IMR-90 (cell line): ENCODE data around the gene ITPRID1. TPM values are rescaled to one million over a fixed set of nuclear protein-coding genes. Genes with fewer than 3 reads are reported as not detected.

Source experiments
- ATAC-seq: fragments of 200-7000 bp; cut with Tn5 transposase; 2 replicates; pipeline ENCODE4 v1.9.1; 2020; ENCODE audit warnings: low read depth, mild to moderate bottlenecking, moderate library complexity
- BruUV-seq: library from RNA; stranded (reverse); fragments of 400-500 nt; replicated peaks from 2 replicates; lab custom pipeline; 2021; lab: Mats Ljungman, UMichigan
- CTCF ChIA-PET: fragments of 300-600 bp; formaldehyde crosslinking; extraction: SDS; loops from one replicate; lab custom pipeline; 2021; ENCODE audit warnings: antibody characterized with exemption; lab: Yijun Ruan, JAX
- POLR2A ChIA-PET: fragments of 300-600 bp; sonication (Branson Sonifier 250); formaldehyde crosslinking; loops from one replicate; lab custom pipeline; 2022; ENCODE audit warnings: antibody characterized with exemption; ENCODE audit not compliant: unreplicated experiment; lab: Charles Lee
- DNase-seq: peaks from one replicate; pipeline ENCODE4 v3.0.0; 2013
- H2AFZ ChIP-seq: replicated peaks from 2 replicates; pipeline ENCODE3; 2013; ENCODE audit warnings: low read length, mild to moderate bottlenecking; ENCODE audit not compliant: poor library complexity
- H2AK5ac ChIP-seq: 2 replicates; pipeline ENCODE4 v1.6.1; 2013; ENCODE audit warnings: low read depth, low read length, inconsistent platforms
- H2AK9ac ChIP-seq: replicated peaks from 2 replicates; pipeline ENCODE3; 2013; ENCODE audit warnings: mild to moderate bottlenecking, low read depth, low read length, moderate library complexity; ENCODE audit not compliant: poor library complexity
- H2BK120ac ChIP-seq: 2 replicates; pipeline ENCODE4 v1.6.1; 2013; ENCODE audit warnings: low read depth, low read length, inconsistent platforms
- H2BK15ac ChIP-seq: 3 replicates; pipeline ENCODE4 v1.6.1; 2013; ENCODE audit warnings: low read depth, low read length, inconsistent platforms
- H2BK20ac ChIP-seq: 2 replicates; pipeline ENCODE4 v1.6.1; 2013; ENCODE audit warnings: low read depth, mild to moderate bottlenecking, inconsistent platforms, low read length, moderate library complexity
- H2BK5ac ChIP-seq: 2 replicates; pipeline ENCODE4 v1.6.1; 2013; ENCODE audit warnings: mild to moderate bottlenecking, low read depth, low read length, inconsistent platforms; ENCODE audit not compliant: poor library complexity, severe bottlenecking
- H3K14ac ChIP-seq: replicated peaks from 2 replicates; pipeline ENCODE4 v1.6.1; 2013; ENCODE audit warnings: low read depth, low read length, inconsistent platforms
- H3K18ac ChIP-seq: 2 replicates; pipeline ENCODE4 v1.6.1; 2013; ENCODE audit warnings: low read depth, low read length, control low read depth
- H3K23ac ChIP-seq: 2 replicates; pipeline ENCODE4 v1.6.1; 2013; ENCODE audit warnings: low read depth, low read length, inconsistent platforms
- H3K27ac ChIP-seq: 2 replicates; pipeline ENCODE4 v1.5.1; 2013; ENCODE audit warnings: mild to moderate bottlenecking, control low read depth, low read length; ENCODE audit not compliant: insufficient read depth
- H3K27me3 ChIP-seq: 2 replicates; pipeline ENCODE4 v1.6.1; 2013; ENCODE audit warnings: low read length; ENCODE audit not compliant: control insufficient read depth, insufficient read depth
- H3K36me3 ChIP-seq: 2 replicates; pipeline ENCODE4 v1.6.1; 2013; ENCODE audit warnings: low read length, mixed read lengths; ENCODE audit not compliant: control insufficient read depth, insufficient read depth
- H3K4ac ChIP-seq: 2 replicates; pipeline ENCODE4 v1.6.1; 2013; ENCODE audit warnings: low read depth, low read length, inconsistent platforms
- H3K4me1 ChIP-seq: 2 replicates; pipeline ENCODE4 v1.6.1; 2013; ENCODE audit warnings: low read length, mixed read lengths; ENCODE audit not compliant: control insufficient read depth, insufficient read depth
- H3K4me2 ChIP-seq: 2 replicates; pipeline ENCODE4 v1.6.1; 2013; ENCODE audit warnings: low read depth, mild to moderate bottlenecking, control low read depth, low read length, moderate library complexity
- H3K4me3 ChIP-seq: 2 replicates; pipeline ENCODE4 v1.5.1; 2013; ENCODE audit warnings: low read depth, mild to moderate bottlenecking, control low read depth, low read length, moderate library complexity; ENCODE audit not compliant: insufficient read depth
- H3K56ac ChIP-seq: 2 replicates; pipeline ENCODE4 v1.6.1; 2013; ENCODE audit warnings: low read length, inconsistent platforms; ENCODE audit not compliant: insufficient read depth; ENCODE audit errors: extremely low read depth
- H3K79me1 ChIP-seq, 2 experiments: 2 replicates each; pipeline ENCODE4 v1.6.1; 2013; ENCODE audit warnings: low read length in 2 of 2, inconsistent platforms in 1 of 2, low read depth in 1 of 2
- H3K9ac ChIP-seq: 2 replicates; pipeline ENCODE4 v1.6.1; 2013; ENCODE audit warnings: low read depth, low read length, control low read depth
- H3K9me1 ChIP-seq: 2 replicates; pipeline ENCODE4 v1.6.1; 2013; ENCODE audit warnings: low read length, inconsistent platforms; ENCODE audit not compliant: insufficient read depth
- H3K9me3 ChIP-seq: 2 replicates; pipeline ENCODE4 v1.6.1; 2013; ENCODE audit warnings: low read length; ENCODE audit not compliant: control insufficient read depth, insufficient read depth
- H4K20me1 ChIP-seq: 2 replicates; pipeline ENCODE4 v1.6.1; 2013; ENCODE audit warnings: low read length, inconsistent platforms; ENCODE audit not compliant: insufficient read depth
- H4K5ac ChIP-seq: 2 replicates; pipeline ENCODE4 v1.6.1; 2013; ENCODE audit warnings: mild to moderate bottlenecking, low read depth, low read length, control low read depth
- H4K8ac ChIP-seq, 2 experiments: 2 replicates each; pipeline ENCODE4 v1.6.1; 2013; ENCODE audit warnings: low read depth in 2 of 2, low read length in 2 of 2, control low read depth in 1 of 2, inconsistent platforms in 1 of 2
- H4K91ac ChIP-seq: 2 replicates; pipeline ENCODE4 v1.6.1; 2013; ENCODE audit warnings: low read depth, low read length, inconsistent platforms; ENCODE audit not compliant: insufficient read depth
- BHLHE40 ChIP-seq: fragments of 150-350 bp; IDR thresholded peaks from 2 replicates; pipeline ENCODE4 v1.6.1; 2016; ENCODE audit warnings: mild to moderate bottlenecking, low read depth, low read length
- CEBPB ChIP-seq: IDR thresholded peaks from 2 replicates; pipeline ENCODE4 v1.6.1; 2012; ENCODE audit warnings: low read depth, low read length, improper control_type of control experiment
- CHD1 ChIP-seq: IDR thresholded peaks from 2 replicates; pipeline ENCODE4 v1.6.1; 2012; ENCODE audit warnings: low read depth, low read length, improper control_type of control experiment
- CTCF ChIP-seq: conservative IDR thresholded peaks from 2 replicates; pipeline ENCODE4 v1.5.1; 2012; ENCODE audit warnings: mild to moderate bottlenecking, low read depth, low read length, improper control_type of control experiment
- ELK1 ChIP-seq: fragments of 150-350 bp; IDR thresholded peaks from 2 replicates; pipeline ENCODE4 v1.6.1; 2016; ENCODE audit warnings: low read depth, mild to moderate bottlenecking, low read length, moderate library complexity, borderline replicate concordance
- FOS ChIP-seq: fragments of 150-350 bp; IDR thresholded peaks from 2 replicates; pipeline ENCODE4 v1.6.1; 2016; ENCODE audit warnings: low read depth, low read length
- MAFK ChIP-seq: IDR thresholded peaks from 2 replicates; pipeline ENCODE4 v1.6.1; 2012; ENCODE audit warnings: low read depth, low read length, improper control_type of control experiment
- MAZ ChIP-seq: IDR thresholded peaks from 2 replicates; pipeline ENCODE4 v1.6.1; 2012; ENCODE audit warnings: low read depth, mild to moderate bottlenecking, low read length, improper control_type of control experiment, moderate library complexity, borderline replicate concordance
- MXI1 ChIP-seq: IDR thresholded peaks from 2 replicates; pipeline ENCODE4 v1.6.1; 2012; ENCODE audit warnings: low read depth, mild to moderate bottlenecking, low read length, moderate library complexity, borderline replicate concordance
- NFE2L2 ChIP-seq: fragments of 150-350 bp; IDR thresholded peaks from 2 replicates; pipeline ENCODE4 v1.6.1; 2016; ENCODE audit warnings: low read depth, mild to moderate bottlenecking, low read length
- POLR2A ChIP-seq: IDR thresholded peaks from 2 replicates; pipeline ENCODE4 v1.6.1; 2012; ENCODE audit warnings: mild to moderate bottlenecking, low read depth, low read length
- RAD21 ChIP-seq: IDR thresholded peaks from 2 replicates; pipeline ENCODE4 v1.6.1; 2012; ENCODE audit warnings: low read length, improper control_type of control experiment
- RCOR1 ChIP-seq: IDR thresholded peaks from 2 replicates; pipeline ENCODE4 v1.6.1; 2012; ENCODE audit warnings: mild to moderate bottlenecking, low read length, improper control_type of control experiment; ENCODE audit not compliant: insufficient replicate concordance
- RFX5 ChIP-seq: IDR thresholded peaks from 2 replicates; pipeline ENCODE4 v1.8.0; 2012; ENCODE audit warnings: low read depth, mild to moderate bottlenecking, low read length, moderate library complexity
- SMC3 ChIP-seq: fragments of 150-350 bp; IDR thresholded peaks from 2 replicates; pipeline ENCODE4 v1.6.1; 2016; ENCODE audit warnings: low read depth, mild to moderate bottlenecking, antibody characterized with exemption, low read length, moderate library complexity
- USF2 ChIP-seq: fragments of 150-350 bp; IDR thresholded peaks from 2 replicates; pipeline ENCODE4 v1.6.1; 2017; ENCODE audit warnings: mild to moderate bottlenecking, antibody characterized with exemption, low read length, low read depth
- WGBS, 2 experiments: methylation state at CpG; one replicate each; pipeline versions ENCODE4 v1.1.5 to v1.1.7; 2013; ENCODE audit warnings: missing lambda C conversion rate in 2 of 2; ENCODE audit not compliant: insufficient read length in 1 of 2; ENCODE audit errors: extremely low coverage in 2 of 2; 5-methylcytosine and 5-hydroxymethylcytosine counted together
- dilution Hi-C: fragments of 300-500 bp; cut with HindIII; formaldehyde crosslinking; loops from one replicate; pipeline ENCODE4 v1.14.3; 2018; ENCODE audit warnings: low sequenced_read_pairs; ENCODE audit not compliant: unreplicated experiment
- in situ Hi-C: fragments of 300-500 bp; cut with MboI; formaldehyde crosslinking; loops from 3 replicates; pipeline ENCODE4 v1.14.3; 2019; ENCODE audit warnings: low sequenced_read_pairs, inconsistent platforms, mixed read lengths
- intact Hi-C: fragments of 100-400 bp; cut with micrococcal nuclease; formaldehyde crosslinking; loops from 2 replicates; pipeline ENCODE4 v1.10.0; 2022
- polyA plus RNA-seq, 3 experiments: library from polyadenylated mRNA; depleted of rRNA; stranded (reverse); fragments of >200 nt; gene quantifications; 2 replicates each; pipeline ENCODE4 v1.2.3, GENCODE V29; 2012; ENCODE audit warnings: low replicate concordance in 1 of 3
- total RNA-seq: library from RNA; depleted of rRNA; stranded (reverse); fragments of >200 nt; gene quantifications from 2 replicates; pipeline ENCODE4 v1.2.3, GENCODE V29; 2012

Gene ITPRID1
- total and polyA plus RNA-seq, 2 of the 4 experiments (the other 2 are of a cell fraction), result not detected

GRCh38 chr7:31518766-31519165 is 4.9 kb downstream of the ITPRID1 start:
- TF ChIP-seq FOS, result no peak
- TF ChIP-seq MXI1, result no peak
- no peak for TF ChIP-seq SMC3
- TF ChIP-seq RAD21, result no peak
- TF ChIP-seq POLR2A, result no peak
- no peak for TF ChIP-seq USF2
- no peak for TF ChIP-seq CHD1
- TF ChIP-seq CTCF, result no peak
- TF ChIP-seq BHLHE40, result no peak
- TF ChIP-seq ELK1, result no peak
- no peak for TF ChIP-seq RFX5
- no peak for TF ChIP-seq MAZ
- TF ChIP-seq RCOR1, result no peak
- no peak for TF ChIP-seq MAFK
- TF ChIP-seq NFE2L2, result no peak
- no peak for TF ChIP-seq CEBPB
- dilution Hi-C loops (no loop called here), in situ Hi-C loops (no loop called here), intact Hi-C loops (no loop called here)
- Histone ChIP-seq H3K4ac (no peak overlapping the region), H3K9me3 (no peaks in the 10 kb centered on the region), H3K79me1 (no peaks in the 10 kb centered on the region), H3K27me3 (no peaks in the 10 kb centered on the region), H3K14ac (no peak overlapping the region), H3K18ac (no peak overlapping the region), H4K91ac (no peak overlapping the region), H2AFZ (no peak overlapping the region), H3K9ac (no peak overlapping the region), H3K9me1 (no peaks in the 10 kb centered on the region), H3K4me1 (no peaks in the 10 kb centered on the region), H4K8ac (no peak overlapping the region), H2AK5ac (no peak overlapping the region), H4K20me1 (no peaks in the 10 kb centered on the region), H3K27ac (no peak overlapping the region), H3K23ac (no peak overlapping the region), H3K4me3 (no peak overlapping the region), H2BK15ac (no peak overlapping the region), H2BK5ac (no peak overlapping the region), H3K4me2 (no peak overlapping the region), H4K5ac (no peak overlapping the region), H2BK20ac (no peak overlapping the region), H3K36me3 (no peaks in the 10 kb centered on the region), H2AK9ac (no peak overlapping the region), H2BK120ac (no peak overlapping the region), H3K56ac (no peak overlapping the region)
- POLR2A ChIA-PET, result no interaction called here
- WGBS, 2 experiments, result no CpG with 5 or more reads among the region's 4 CpGs
- DNase-seq (no peak), ATAC-seq (no peak)
- no TSS peak for BruUV-seq
- CTCF ChIA-PET, result no interaction called here
